Midbrain (tissue), 1 donor: ENCODE measurements around the gene RDH12.
"Not testable (repeated sequence)": the region's sequence is repeated elsewhere in the genome, so short reads cannot be mapped to it uniquely, and the experiment has no call there.

Source experiments
- DNase-seq: peaks from one replicate; lab custom pipeline; 2025; lab: John Stamatoyannopoulos, UW

RDH12 gene

DNA sequence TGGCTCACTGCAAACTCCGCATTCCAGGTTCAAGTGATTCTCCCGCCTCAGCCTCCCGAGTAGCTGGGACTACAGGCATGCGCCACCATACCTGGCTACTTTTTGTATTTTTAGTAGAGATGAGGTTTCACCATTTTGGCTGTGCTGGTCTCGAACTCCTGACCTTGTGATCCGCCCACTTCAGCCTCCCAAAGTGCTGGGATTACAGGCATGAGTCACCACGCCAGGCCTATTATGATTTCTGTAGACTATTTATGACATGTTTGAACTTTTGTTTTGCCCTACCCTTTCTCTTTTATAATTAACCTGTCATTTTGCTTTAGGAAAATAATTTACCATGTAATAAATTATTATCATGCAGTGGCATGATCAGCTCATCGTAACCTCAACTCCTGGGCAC lies at the start of gene RDH12:
RDH12 (plus strand) TSS at position 395 of the 400 bp plus-strand sequence. CDS start 20,757 bp downstream, outside the sequence.
- DNase-seq: not testable (repeated sequence)

DNA sequence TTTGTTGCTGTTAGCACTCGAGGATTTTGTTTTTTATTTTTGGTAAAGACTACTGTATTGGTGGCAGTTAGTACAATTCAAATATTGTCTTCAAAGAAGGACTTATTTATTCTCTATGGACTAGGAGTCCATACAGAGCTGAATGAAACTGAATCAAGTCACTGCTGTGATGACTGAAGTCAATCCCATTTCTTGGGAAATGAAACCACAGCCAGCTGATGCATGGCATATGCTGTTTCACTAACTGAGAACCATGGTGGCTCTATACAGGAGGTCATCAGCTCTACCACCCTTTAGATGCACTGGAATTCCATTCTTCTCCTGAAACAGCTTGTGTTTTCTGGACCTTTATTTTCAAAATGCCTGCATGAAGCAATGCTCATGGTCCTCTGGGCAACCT lies 49.5 kb upstream of the RDH12 start:
- DNase-seq: no peak

DNA sequence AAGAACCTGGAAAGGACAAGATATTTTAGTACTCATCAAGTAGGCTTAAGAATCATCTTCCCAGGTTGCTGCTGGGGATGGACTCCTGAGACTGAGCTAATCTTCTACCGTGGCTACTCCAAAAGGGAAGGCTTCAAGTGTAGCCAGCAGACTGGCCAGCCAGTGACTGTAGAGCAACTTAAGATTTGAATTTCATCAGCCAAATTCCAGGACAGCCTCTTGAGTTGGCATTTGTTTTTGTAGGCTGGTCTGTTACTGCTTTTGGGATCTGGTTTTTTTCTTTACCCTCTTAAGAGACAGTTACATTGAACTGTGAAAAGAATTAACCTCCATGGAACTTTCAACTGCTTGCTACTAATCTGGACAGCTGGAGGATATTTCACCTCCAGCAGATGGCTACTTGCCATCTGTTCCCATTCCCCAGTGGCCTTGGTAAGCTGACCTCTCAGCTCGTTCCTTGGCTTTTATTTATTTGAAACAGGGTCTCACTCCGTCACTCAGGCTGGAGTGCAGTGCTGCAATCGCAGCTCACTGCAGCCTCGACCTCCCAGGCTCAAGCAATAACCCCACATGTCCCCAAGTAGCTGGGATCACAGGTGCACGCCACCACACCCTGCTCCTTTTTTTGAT lies 47.9 kb upstream of the RDH12 start:
- DNase-seq: no peak

DNA sequence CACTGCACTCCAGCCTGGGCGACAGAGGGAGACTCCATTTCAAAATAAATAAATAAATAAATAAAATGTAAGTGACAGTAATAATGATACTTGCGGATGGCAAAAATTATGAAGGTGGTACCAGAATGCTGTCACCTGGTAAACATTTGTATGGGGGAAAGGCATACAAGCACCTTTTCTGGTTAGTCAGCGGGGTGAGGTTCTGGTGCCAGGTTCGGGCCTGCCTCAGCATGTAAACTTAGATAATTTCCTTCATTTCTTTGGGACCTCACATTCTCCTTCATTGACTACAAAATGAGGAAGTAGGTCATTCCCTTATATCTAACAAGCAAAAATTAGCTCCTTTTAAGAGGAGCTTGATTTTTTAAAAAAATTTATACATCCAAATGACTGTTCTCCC lies 38.1 kb upstream of the RDH12 start:
- no peak for DNase-seq

DNA sequence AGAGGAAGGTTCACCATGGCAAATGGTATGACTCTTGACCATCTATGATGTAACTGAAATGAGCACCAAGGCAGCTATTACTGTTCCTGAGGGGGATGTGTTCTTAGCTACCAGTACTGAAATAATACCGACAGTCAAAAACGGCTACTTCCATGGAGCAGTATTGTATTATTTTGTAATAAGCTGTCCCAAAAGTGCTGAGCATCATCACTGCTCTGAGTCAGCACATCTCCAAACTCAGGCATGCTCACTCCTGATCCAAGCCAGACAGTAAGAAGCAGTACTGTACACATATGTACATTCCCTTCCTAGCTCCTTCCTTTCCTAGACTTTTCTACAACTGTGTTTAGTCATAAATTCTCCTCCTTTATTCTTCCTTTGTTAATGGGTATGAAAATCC lies 35.8 kb upstream of the RDH12 start:
- DNase-seq: no peak

DNA sequence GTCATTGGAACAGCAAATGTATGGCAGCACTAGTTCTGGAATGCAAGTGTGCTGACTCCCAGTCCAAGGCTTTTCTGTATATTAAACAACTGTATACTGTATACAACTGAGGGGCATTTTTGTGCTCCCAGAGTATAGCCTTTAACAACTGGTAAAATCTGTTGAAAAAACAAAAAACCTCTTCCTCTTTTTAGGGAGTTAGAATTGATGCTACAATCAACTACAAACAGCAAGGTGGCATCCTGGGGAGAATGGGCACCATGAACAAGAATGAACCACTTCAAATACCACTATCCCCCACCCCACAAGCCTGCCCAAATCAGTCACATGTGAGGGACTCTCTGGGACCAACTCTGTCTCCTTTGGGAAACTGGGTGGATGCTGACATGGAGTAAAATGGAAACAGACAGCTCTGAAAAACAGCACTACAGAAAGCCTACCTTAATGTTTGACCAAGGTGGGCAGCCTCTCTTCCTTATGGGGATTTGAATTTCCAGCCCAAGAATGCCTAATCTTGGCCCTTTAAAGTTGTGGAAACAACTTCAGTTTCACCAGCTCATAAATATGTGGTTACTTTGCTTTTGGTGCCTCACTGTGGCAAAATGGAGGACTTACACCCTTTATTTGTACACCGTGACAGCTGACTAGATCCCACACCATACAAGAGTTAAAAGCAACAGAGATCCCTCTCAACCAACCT lies 34.8 kb upstream of the RDH12 start:
- peak; percentile 46 for DNase-seq

DNA sequence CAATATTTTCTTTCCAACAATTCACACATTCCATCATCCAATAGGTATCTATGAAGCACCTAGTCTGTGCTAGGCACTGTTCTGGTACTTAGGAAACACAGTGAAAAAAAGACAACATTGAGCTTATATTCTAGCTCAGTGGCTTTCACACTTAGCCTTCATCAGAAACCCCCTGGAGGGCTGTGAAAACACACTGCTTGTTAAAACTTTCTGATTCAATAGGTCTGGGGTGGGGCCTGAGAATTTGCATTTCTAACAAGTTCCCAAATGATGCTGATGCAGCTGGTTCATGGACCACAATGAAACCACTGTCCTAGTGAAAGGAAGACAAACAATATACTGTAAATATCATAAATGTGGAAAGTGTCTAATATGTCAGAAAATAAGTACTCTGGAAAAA lies 33.1 kb upstream of the RDH12 start:
- no peak for DNase-seq

DNA sequence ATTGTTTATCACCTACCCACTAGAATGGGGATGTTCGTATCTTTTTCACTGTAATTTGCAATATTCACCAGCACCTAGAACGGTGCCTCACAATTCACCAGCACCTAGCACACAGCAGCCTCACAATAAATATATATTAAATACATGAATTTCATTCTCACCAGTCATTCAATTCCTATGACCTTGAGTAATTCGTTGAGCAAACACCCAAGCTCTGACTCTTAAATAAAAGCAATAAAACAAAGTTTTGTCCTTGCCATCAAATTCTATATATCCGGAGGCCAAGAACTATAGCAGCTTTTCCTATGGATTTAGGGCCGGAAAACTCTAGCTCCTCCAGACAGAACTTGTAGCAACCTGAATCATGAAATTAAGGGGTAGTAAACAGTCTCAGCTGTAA lies 28.2 kb upstream of the RDH12 start:
- no peak for DNase-seq

DNA sequence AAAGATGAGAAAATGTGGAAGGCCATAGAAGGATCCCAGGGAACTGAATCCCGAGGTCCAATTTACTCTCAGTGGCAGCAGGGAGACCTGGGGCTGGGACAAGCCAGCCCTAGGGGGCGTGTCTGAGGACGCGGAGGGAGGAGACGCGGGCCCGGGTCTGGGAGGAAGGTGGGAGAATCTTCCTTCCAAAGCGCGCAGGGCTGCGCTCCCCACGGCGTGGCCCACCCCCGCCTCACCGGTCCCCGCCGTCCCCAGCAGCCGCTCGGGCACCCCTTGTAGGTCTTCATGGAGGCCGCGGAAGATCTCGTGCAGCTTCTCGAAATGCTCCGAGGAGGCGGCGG lies 27.6 kb upstream of the RDH12 start:
- peak; percentile 39 for DNase-seq

DNA sequence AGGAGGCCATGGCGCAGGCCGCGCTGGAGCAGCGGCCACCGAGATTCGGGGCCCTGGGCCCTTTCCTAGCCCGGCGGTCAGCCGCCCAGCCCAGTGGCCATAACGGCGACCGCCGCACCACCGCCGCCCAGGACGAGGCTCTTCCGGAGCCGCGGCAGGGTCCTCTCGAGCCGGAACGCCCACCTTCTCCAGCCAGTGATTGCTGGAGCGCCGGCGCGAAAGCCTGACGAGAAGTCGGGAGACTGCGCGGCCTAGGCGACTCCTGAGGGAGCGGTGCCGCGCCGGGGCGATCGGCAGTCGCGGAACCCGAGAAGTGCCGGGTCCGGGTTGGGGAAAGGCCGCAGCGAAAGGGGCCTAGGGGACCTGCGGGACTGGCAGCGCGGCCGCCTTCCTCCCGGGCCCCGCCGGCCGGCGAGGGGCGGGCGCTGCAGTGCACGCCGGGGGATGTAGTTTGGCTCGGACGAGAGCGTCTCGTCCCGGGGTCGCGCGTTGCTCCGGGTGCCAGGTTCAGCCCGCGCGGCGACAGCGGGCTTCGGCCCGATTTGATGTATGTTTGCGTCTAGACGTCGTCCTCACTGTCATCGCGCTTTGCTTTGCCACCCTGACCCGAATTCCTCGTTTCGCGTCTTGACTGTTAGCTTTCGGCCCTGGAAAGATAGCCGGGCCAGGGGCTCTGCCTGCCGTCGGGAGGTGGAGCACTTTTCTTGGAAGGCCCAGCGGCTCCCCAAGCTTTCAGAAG lies 27.0 kb upstream of the RDH12 start, which contains the start of gene VTI1B:
VTI1B (minus strand) TSS at position 153 of the 739 bp plus-strand sequence; CDS start at position 10, 143 bp downstream.
- DNase-seq: peak; percentile 88

DNA sequence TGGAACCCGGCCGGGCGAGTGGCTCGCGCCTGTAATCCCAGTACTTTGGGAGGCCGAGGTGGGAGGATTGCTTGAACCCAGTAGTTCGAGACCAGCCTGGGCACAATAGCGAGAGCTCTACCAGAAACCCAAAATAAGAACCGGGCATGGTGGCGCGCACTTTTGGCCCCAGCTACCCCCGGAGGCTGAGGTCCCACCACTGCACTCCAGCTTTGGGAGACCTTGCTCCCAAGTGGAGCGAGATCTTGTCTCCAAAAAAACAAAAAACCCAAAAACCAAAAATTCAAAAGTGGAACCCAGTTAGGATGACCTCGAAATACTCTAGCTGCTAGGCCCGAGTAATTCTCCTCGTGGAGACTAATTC lies 26.5 kb upstream of the RDH12 start:
- DNase-seq: no peak

DNA sequence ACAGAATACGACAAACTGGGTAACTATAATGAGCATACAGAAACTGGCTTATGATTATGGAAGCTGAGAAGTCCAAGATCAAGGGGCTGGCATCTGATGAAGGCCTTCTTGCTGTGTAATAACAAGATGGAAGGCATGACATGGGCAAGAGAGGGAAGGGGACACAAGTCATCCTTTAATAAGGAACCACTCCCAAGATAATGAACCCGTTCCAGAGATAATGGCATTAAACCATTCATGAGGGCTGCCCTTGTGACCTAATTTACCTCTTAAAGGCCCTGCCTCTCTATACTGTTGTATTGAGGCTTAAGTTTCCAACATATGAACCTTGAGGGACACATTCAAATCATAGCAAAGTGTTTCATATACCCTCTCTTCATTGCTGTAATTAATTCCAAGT lies 22.7 kb upstream of the RDH12 start:
- no peak for DNase-seq

DNA sequence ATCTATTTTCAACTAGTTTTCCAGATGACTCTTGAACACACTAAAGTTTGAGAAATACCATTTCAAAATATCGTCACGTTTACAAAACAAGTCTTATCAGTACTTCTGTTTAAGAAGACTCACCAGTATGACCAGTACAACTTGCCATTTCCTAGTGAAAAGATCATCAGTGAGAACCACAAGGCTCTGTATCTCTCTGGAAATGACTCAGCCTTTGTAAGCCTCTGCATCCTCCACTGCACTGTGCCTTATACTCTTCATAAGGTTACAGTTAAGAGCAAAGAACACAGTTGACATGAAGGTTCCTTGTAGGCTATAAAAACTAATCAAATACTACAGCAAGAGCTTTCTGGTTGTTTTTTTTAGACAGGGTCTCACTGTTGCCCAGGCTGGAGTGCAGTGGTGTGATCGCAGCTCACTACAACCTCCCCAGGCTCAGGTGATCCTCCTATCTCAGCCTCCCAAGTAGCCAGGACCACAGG lies 21.5 kb upstream of the RDH12 start:
- no peak for DNase-seq

DNA sequence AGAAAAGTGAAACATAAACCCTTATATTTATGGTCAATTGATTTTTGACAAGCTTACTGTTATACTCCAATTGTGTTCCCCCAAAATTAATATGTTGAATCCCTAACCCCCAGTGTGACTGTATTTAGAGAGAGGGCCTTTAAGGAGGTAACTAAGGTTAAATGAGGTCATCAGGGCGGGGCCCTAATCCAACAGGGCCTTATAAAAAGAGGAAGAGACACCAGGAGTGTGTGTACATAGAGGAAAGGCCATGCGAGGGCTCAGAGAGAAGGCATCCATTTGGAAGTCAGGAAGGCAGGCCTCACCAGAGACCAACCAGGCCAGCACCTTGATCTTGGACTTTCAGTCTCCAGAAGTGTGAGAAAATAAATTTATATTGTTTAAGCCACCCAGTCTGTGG lies 20.7 kb upstream of the RDH12 start:
- no peak for DNase-seq

DNA sequence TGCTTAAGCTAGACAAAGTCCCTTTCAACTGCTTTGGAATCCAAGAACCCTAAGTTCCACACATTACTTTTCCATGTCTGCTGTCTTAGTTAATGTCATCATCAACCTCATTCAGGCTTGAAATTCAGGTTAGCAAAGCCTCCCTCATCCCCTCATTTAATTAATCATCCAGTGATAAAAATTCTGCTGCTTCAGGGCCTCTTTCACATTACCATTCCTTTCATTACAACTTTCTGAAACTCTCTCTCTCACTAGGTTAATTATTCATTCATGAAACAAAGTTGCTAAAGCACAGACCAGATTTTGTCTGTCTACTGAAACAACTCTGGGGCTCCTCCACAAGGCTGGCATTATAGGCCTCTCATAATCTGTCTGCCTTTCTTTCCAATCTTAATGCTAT lies 17.8 kb upstream of the RDH12 start:
- no peak for DNase-seq

DNA sequence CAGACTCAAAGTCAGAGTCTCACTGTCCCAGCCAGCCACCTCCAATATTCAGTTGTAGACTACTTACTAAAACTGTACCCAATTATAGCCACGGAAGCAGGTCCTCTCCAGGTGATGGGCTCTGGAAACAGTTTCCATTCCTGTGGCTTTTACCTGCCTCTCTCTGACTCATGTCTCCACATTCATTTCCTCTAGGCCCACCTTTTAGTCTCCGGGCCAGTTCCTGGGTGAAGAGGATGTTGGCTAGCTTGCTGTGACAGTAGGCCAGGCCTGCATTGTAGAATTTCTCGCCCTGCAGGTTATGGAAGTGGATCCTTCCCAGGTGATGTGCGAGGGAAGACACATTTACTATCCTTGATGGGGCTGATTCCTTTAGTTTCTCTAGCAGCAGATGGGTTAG lies 11.7 kb upstream of the RDH12 start:
- DNase-seq: no peak

DNA sequence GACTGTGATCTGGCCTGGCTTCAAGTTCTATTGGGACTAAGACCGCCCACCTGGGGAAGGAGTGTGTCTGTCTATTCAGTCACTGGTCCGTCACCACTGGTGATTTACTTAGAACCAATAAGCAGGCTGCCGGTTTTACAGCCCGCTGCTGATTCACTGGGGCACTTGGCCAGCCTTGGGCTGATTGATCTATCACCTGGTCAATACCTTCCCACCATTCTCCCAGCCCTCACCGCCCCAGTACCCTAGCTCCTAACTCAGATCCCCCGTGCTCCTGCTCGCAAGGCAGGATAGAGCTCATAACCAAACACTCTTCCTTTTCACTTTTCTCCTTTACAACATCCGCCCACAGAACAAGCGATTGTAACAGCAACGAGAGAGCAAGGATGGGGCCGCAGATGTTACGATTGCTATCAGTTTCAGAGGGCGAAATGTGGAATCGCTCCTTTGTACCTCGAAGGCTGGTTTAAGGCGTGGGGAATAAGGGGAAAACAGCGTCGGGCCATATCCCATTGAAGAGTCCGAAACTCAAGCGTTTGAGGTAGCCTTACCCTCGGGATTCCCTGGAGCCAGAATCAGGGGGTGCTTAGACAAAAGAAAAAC lies 6.8 kb upstream of the RDH12 start:
- peak; percentile 31 for DNase-seq

DNA sequence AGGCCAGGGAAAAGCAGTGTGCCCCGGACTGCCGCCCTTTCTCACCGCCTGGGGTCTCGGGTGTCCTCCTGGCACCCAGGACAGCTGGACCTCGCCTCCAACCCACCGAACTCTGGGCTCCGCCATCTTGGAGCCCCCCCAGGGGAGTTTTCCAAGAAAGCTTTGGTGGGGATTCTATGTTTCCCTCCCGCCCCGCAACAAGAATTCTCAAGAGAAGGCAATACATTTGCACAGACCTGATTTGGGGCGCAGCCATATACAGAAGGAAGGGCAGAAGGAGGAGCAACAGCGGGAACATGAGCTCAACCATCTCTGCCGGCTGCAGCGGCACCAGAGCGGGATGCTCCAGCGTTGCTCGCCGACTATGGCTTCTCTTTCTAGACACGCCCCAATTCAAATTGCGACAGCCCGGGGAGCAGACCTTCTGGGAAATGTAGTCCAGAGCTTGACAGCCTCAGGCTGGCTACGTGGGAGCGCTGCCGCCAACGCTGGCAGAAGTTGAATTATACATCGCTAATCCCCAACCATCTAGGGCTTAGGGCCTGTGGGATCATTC lies 6.2 kb upstream of the RDH12 start, which contains the start of gene RDH11:
RDH11 (minus strand) TSS at position 371 of the 556 bp plus-strand sequence; CDS start at position 310, 61 bp downstream.
- peak; percentile 91 for DNase-seq

DNA sequence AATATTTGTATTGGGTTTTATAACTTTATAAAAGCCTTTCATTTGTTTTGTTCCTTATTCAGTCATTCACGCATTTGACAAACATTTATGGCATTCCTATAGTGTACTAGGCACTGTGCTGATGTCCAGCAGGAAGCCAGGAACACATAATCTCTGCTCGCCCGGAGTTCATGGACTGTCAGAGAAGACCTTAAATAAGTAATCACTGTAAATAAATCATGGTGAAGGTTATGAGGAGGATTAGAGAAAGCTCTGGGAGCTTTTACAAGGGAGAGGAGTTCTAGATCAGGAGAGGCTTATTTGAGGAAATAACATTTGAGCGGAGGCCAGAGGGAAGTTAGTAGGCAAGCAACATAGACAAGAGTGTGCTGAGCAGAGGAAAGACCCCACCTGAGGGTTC lies 4.7 kb upstream of the RDH12 start:
- no peak for DNase-seq

DNA sequence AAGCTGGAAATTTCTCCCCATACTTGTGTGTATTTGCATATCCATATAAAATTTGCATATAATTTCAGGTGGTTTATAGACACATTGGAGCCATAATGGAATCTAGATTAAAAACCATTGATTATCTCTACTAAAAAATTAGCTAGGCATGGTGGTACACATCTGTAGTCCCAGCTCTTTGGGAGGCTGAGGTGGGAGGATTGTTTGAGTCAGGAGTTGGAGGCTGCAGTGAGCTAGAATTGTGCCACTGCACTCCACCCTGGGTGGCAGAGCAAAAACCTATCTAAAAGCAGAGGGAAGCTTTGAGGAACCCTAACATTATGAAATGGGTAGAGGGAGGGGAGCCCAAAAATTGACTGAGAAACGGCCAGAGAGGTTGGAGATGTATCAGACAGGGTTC lies 3.5 kb upstream of the RDH12 start:
- DNase-seq: no peak

DNA sequence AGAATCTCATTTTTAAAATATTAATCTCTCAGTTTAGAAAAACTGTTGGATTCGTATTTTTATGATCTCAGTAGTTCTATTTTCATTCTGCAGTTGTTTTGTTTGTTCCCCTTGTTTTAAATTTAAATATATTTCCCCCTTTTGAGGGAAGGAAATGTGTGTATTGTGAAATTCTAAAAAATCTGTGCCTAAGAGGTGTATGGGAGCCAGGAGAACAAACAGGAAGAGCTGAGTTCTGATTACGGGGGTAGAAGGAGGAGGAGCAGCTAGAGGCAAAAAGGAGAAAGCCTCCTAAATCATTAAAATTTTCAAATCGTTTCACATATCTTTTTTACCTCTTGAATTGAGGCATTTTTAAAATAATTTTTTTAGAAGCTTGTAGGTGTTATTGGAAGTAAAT lies 2.3 kb downstream of the RDH12 start:
- no peak for DNase-seq

DNA sequence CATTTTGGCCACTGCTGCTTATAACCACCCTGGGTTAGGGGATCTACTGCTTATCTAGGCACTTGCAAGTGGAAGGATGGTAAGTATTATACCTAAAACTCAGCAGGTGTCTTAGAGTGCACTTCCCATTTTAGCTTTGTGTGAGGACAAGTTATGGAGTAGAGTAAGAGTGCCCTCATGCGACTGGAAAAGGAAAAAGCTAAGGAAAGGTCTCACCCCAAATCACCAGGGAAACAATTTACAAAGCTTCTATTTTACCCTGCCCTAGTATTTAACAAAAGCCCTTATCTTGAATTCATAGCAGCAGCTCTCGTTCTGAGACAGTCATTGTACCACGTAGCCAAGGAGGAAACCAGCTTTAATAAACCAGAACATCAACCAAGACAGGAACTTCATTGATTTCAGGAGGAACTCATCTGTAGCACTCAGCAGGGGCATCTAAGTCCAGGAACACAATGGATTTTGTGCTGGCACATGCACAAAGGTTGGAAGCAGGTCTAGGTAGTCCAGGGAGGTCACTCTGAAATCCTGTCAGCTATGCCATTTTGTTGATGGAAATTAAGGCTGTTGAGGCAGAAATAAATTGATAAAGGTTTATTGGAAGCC lies 2.9 kb downstream of the RDH12 start:
- DNase-seq: peak; percentile 89
